MM.1S (cell line): ENCODE results near the gene IL1F10.

Experiments used
- DNase-seq: peaks from one replicate; pipeline ENCODE4 v3.0.0-alpha.2; 2015
- H2AFZ ChIP-seq: fragments of 300-600 bp; sonication (generic); 2 replicates; pipeline ENCODE4 v1.6.0; 2016; ENCODE audit warnings: antibody characterized with exemption, low read length
- H3F3A ChIP-seq: fragments of 300-600 bp; sonication (generic); 2 replicates; pipeline ENCODE4 v1.6.1; 2016; ENCODE audit warnings: mild to moderate bottlenecking, antibody characterized with exemption, low read length, moderate library complexity, mixed read lengths; ENCODE audit not compliant: insufficient read depth
- H3K27ac ChIP-seq: fragments of 300-600 bp; sonication (generic); 2 replicates; pipeline ENCODE4 v1.5.1; 2016; ENCODE audit warnings: mild to moderate bottlenecking, low read length
- H3K27me3 ChIP-seq: fragments of 300-600 bp; sonication (generic); replicated peaks from 2 replicates; pipeline ENCODE4 v1.6.0; 2016; ENCODE audit warnings: low read length; ENCODE audit not compliant: insufficient read depth
- H3K36me3 ChIP-seq: fragments of 300-600 bp; sonication (generic); replicated peaks from 2 replicates; pipeline ENCODE4 v1.6.1; 2016; ENCODE audit warnings: mild to moderate bottlenecking, low read length, mixed read lengths; ENCODE audit not compliant: insufficient read depth
- H3K4me1 ChIP-seq: fragments of 300-600 bp; sonication (generic); 2 replicates; pipeline ENCODE4 v1.6.1; 2016; ENCODE audit warnings: low read length, mixed read lengths
- H3K4me2 ChIP-seq: fragments of 300-600 bp; sonication (generic); 2 replicates; pipeline ENCODE4 v1.6.0; 2016; ENCODE audit warnings: low read depth, low read length
- H3K4me3 ChIP-seq: fragments of 300-600 bp; sonication (generic); 2 replicates; pipeline ENCODE4 v1.5.1; 2016; ENCODE audit warnings: low read length, mixed read lengths
- H3K79me2 ChIP-seq: fragments of 300-600 bp; sonication (generic); 2 replicates; pipeline ENCODE4 v1.6.1; 2016; ENCODE audit warnings: mixed run types, low read length, mixed read lengths
- H3K9ac ChIP-seq: fragments of 300-600 bp; sonication (generic); 2 replicates; pipeline ENCODE4 v1.6.1; 2016; ENCODE audit warnings: low read length, mixed read lengths
- H3K9me2 ChIP-seq: fragments of 300-600 bp; sonication (generic); replicated peaks from 2 replicates; pipeline ENCODE4 v1.6.1; 2016; ENCODE audit warnings: mild to moderate bottlenecking, low read length, mixed read lengths; ENCODE audit not compliant: insufficient read depth
- H3K9me3 ChIP-seq: fragments of 300-600 bp; sonication (generic); replicated peaks from 2 replicates; pipeline ENCODE4 v1.6.1; 2016; ENCODE audit warnings: mild to moderate bottlenecking, low read length, mixed read lengths; ENCODE audit not compliant: insufficient read depth
- H4K20me1 ChIP-seq: fragments of 300-600 bp; sonication (generic); 2 replicates; pipeline ENCODE4 v1.6.1; 2016; ENCODE audit warnings: mild to moderate bottlenecking, low read length, moderate library complexity, mixed read lengths; ENCODE audit not compliant: insufficient read depth
- CTCF ChIP-seq: fragments of 300-600 bp; sonication (generic); IDR thresholded peaks from 2 replicates; pipeline ENCODE4 v1.5.1; 2016; ENCODE audit warnings: antibody characterized with exemption, low read length, mixed read lengths
- EZH2 ChIP-seq: fragments of 300-600 bp; sonication (generic); optimal IDR thresholded peaks from 2 replicates; pipeline ENCODE3; 2017; ENCODE audit warnings: low read depth, mild to moderate bottlenecking, antibody characterized with exemption, low read length, mixed read lengths
- EZH2phosphoT487 ChIP-seq: fragments of 300-600 bp; sonication (generic); IDR thresholded peaks from 2 replicates; pipeline ENCODE4 v1.6.1; 2018; ENCODE audit warnings: antibody characterized with exemption, low read length

IL1F10 gene

DNA sequence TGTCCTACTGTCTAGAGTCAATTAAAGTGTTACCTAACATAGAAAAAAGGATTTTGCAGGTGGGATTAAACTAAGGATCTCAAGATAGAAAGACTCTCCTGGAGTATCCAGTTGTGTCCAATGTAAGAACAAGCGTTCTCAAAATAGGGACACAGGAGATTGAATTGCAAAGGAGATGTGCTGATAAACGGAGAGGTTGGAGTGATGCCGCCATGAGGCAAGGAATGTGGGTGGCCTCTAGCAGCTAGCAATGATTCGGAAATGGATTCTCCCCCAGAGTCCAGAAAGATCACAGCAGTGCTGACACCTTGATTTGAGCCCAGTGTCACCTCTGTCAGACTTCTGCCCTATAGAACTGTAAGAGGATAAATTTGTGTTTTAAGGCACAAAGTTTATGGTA lies 35.5 kb downstream of the IL1F10 start:
- Histone ChIP-seq H3K4me3 (no peak overlapping the region), H3K79me2 (no peaks in the 10 kb centered on the region), H3K9me2 (no peaks in the 10 kb centered on the region), H3K4me1 (peaks cover 3% of the 10 kb centered on the region), H3K9me3 (no peaks in the 10 kb centered on the region), H3K4me2 (no peak overlapping the region), H3K9ac (no peak overlapping the region), H3K27me3 (no peaks in the 10 kb centered on the region), H3K36me3 (no peaks in the 10 kb centered on the region), H2AFZ (no peak overlapping the region), H4K20me1 (no peaks in the 10 kb centered on the region), H3F3A (no peaks in the 10 kb centered on the region), H3K27ac (no peak overlapping the region)
- no peak for DNase-seq
- TF ChIP-seq CTCF (no peak), EZH2 (no peak), EZH2phosphoT487 (no peak)

GRCh38 chr2:113104054-113104611 lies 36.4 kb downstream of the IL1F10 start:
- no peak overlapping the region for H3K9ac ChIP-seq
- no peak overlapping the region for H2AFZ ChIP-seq
- no peaks in the 10 kb centered on the region for H3K4me1 ChIP-seq
- no peaks in the 10 kb centered on the region for H3K36me3 ChIP-seq
- H3K4me2 ChIP-seq: no peak overlapping the region
- no peaks in the 10 kb centered on the region for H3K9me3 ChIP-seq
- DNase-seq: no peak
- no peaks in the 10 kb centered on the region for H4K20me1 ChIP-seq
- H3K9me2 ChIP-seq: no peaks in the 10 kb centered on the region
- H3F3A ChIP-seq: no peaks in the 10 kb centered on the region
- no peaks in the 10 kb centered on the region for H3K79me2 ChIP-seq
- no peaks in the 10 kb centered on the region for H3K27me3 ChIP-seq
- no peak for TF ChIP-seq EZH2
- TF ChIP-seq CTCF: no peak
- TF ChIP-seq EZH2phosphoT487: no peak
- H3K27ac ChIP-seq: no peak overlapping the region
- no peak overlapping the region for H3K4me3 ChIP-seq

GRCh38 chr2:113105047-113105785 lies 37.4 kb downstream of the IL1F10 start:
- Histone ChIP-seq H3K4me1 (no peaks in the 10 kb centered on the region), H3K36me3 (no peaks in the 10 kb centered on the region), H3F3A (no peaks in the 10 kb centered on the region), H3K27ac (no peak overlapping the region), H3K9me3 (no peaks in the 10 kb centered on the region), H2AFZ (no peak overlapping the region), H3K4me3 (no peak overlapping the region), H3K9ac (no peak overlapping the region), H3K4me2 (no peak overlapping the region), H3K9me2 (no peaks in the 10 kb centered on the region), H3K79me2 (no peaks in the 10 kb centered on the region), H3K27me3 (no peaks in the 10 kb centered on the region), H4K20me1 (no peaks in the 10 kb centered on the region)
- no peak for DNase-seq
- no peak for TF ChIP-seq CTCF
- no peak for TF ChIP-seq EZH2
- TF ChIP-seq EZH2phosphoT487: no peak
